Ureter (tissue), 1 donor: Measurements from ENCODE around the gene GRAMD1B. TPM values are rescaled to one million over a fixed set of nuclear protein-coding genes. Genes with fewer than 3 reads are reported as not detected.
"Not testable (repeated sequence)": the region's sequence is repeated elsewhere in the genome, so short reads cannot be mapped to it uniquely, and the experiment has no call there.

Experiments
- DNase-seq: peaks from one replicate; pipeline ENCODE4 v3.0.0-alpha.2; 2020; ENCODE audit warnings: low spot score
- total RNA-seq: library from RNA; stranded (reverse); gene quantifications from one replicate; pipeline ENCODE4 v1.2.4, GENCODE V29; 2023
- donor health status: DM: yes; HTN: yes; CAD: no.

The GRAMD1B gene
- total RNA-seq, 1 donor from 2014 or later, result 3.5 TPM

- no peak for DNase-seq
Measured at GRCh38 chr11:123640677-123641494, 210.8 kb downstream of the GRAMD1B start.

- DNase-seq, result no peak
Measured at GRCh38 chr11:123641495-123641840, 211.4 kb downstream of the GRAMD1B start.

GRCh38 chr11:123642435-123642834 is 212.4 kb downstream of the GRAMD1B start:
- DNase-seq, result no peak

GRCh38 chr11:123645286-123645975 is 215.4 kb downstream of the GRAMD1B start:
- no peak for DNase-seq

GRCh38 chr11:123650901-123651300 is 220.8 kb downstream of the GRAMD1B start:
- no peak for DNase-seq

- DNase-seq, result no peak
Measured at GRCh38 chr11:123652599-123652998, 222.5 kb downstream of the GRAMD1B start.

- DNase-seq, result no peak
Measured at GRCh38 chr11:123653483-123653826, 223.4 kb downstream of the GRAMD1B start.

GRCh38 chr11:123653827-123654565 is 223.9 kb downstream of the GRAMD1B start:
- DNase-seq, result peak; percentile 54

- DNase-seq, result peak; percentile 61
Measured at GRCh38 chr11:123654566-123655081, 224.6 kb downstream of the GRAMD1B start, which contains the start of gene SCN3B. Gene SCN3B, minus strand, starts transcription at chr11:123654624. Its CDS starts 823 bp downstream, at chr11:123653801.

GRCh38 chr11:123659311-123659710 is 229.2 kb downstream of the GRAMD1B start:
- no peak for DNase-seq

GRCh38 chr11:123659965-123660364 is 229.9 kb downstream of the GRAMD1B start:
- not testable (repeated sequence) for DNase-seq

GRCh38 chr11:123665306-123665705 is 235.2 kb downstream of the GRAMD1B start:
- DNase-seq, result no peak

GRCh38 chr11:123670081-123670480 is 240.0 kb downstream of the GRAMD1B start:
- no peak for DNase-seq

- no peak for DNase-seq
Measured at GRCh38 chr11:123671534-123671933, 241.5 kb downstream of the GRAMD1B start.

- DNase-seq, result no peak
Measured at GRCh38 chr11:123672568-123672967, 242.5 kb downstream of the GRAMD1B start.

- DNase-seq, result no peak
Measured at GRCh38 chr11:123674297-123674696, 244.2 kb downstream of the GRAMD1B start.

Other genes starting within 250 kb of the GRAMD1B start
- gene CLMP, start 235.0 kb upstream of the GRAMD1B start, total RNA-seq, result 34.4 TPM
- 2.1 TPM for gene SCN3B, start 224.4 kb downstream of the GRAMD1B start, total RNA-seq